Activated naive CD4-positive, alpha-beta T cell treated with anti-CD3 and anti-CD28 coated beads, Interleukin-2, amount 10 ng/mL, durations not matched to agents 5 hours and 36 hours (primary cell): ENCODE results near the gene LRSAM1. TPM values are rescaled to one million over a fixed set of nuclear protein-coding genes. Genes with fewer than 3 reads are reported as not detected.

Experiments
- total RNA-seq, 2 experiments: library from RNA; stranded (reverse); gene quantifications; one replicate each; pipeline ENCODE4 v1.2.3, GENCODE V29; 2021

LRSAM1 gene
- total RNA-seq, result 10 to 100 TPM; 12.7 to 13.8 TPM

GRCh38 chr9:127450830-127451607 lies at the start of gene LRSAM1, which contains the start of gene RPL12:
Gene LRSAM1, plus strand, starts transcription at chr9:127451510. Its CDS starts 3,018 bp downstream, at chr9:127454528.
Gene RPL12, minus strand, starts transcription at chr9:127451406. Its CDS starts 89 bp downstream, at chr9:127451317.

GRCh38 chr9:127423934-127424675 lies 27.2 kb upstream of the LRSAM1 start, which contains the start of gene ZNF79:
Gene ZNF79, plus strand, starts transcription at chr9:127424382. Its CDS starts 406 bp downstream, at chr9:127424788.

Other genes starting within 250 kb of the LRSAM1 start
- 1 to 10 TPM in 1 of 2 experiments, under 1 TPM in 1; 0.93 to 1.5 TPM for gene GARNL3, start 186.7 kb upstream of the LRSAM1 start, total RNA-seq
- 1 to 10 TPM; 1.7 to 1.8 TPM for gene SLC2A8, start 54.3 kb upstream of the LRSAM1 start, total RNA-seq
- gene ZNF79, start 27.1 kb upstream of the LRSAM1 start, total RNA-seq, result 10 to 100 TPM; 10.3 to 10.4 TPM
- gene RPL12, start 104 bp upstream of the LRSAM1 start, total RNA-seq, result 1,000 to 10,000 TPM; 1,831 to 1,874 TPM
- 10 to 100 TPM; 21.3 to 23.1 TPM for gene STXBP1, start 160.8 kb downstream of the LRSAM1 start, total RNA-seq